Uterus (tissue), 4 donors: ENCODE measurements around the gene HPS1. TPM values are rescaled to one million over a fixed set of nuclear protein-coding genes. Genes with fewer than 3 reads are reported as not detected.
"Not testable (repeated sequence)": the region's sequence is repeated elsewhere in the genome, so short reads cannot be mapped to it uniquely, and the experiment has no call there.

Experiments used
- DNase-seq, 2 donors: peaks; one replicate each; pipeline ENCODE4 v3.0.0-alpha.2; 2019 to 2020
- H3K27ac ChIP-seq, 2 donors: fragments of 200-600 bp; sonication (generic); 1 replicate in 1 of 2; 2 replicates in 1 of 2; pipeline ENCODE4 v1.5.1; 2016 to 2018
- H3K27me3 ChIP-seq, 2 donors: fragments of 200-600 bp; sonication (generic); one replicate each; pipeline ENCODE4 v1.5.1; 2018 to 2019; ENCODE audit warnings: control low read depth in 1 of 2
- H3K36me3 ChIP-seq, 2 donors: fragments of 200-600 bp; sonication (generic); one replicate each; pipeline ENCODE4 v1.5.1; 2019; ENCODE audit warnings: control low read depth in 1 of 2
- H3K4me1 ChIP-seq, 2 donors: fragments of 200-600 bp; sonication (generic); one replicate each; pipeline ENCODE4 v1.5.1; 2018 to 2019; ENCODE audit warnings: control low read depth in 1 of 2
- H3K4me3 ChIP-seq, 2 donors: fragments of 200-600 bp; sonication (generic); 1 replicate in 1 of 2; 2 replicates in 1 of 2; pipeline ENCODE4 v1.5.1; 2018 to 2019; ENCODE audit warnings: mild to moderate bottlenecking in 1 of 2
- H3K9me3 ChIP-seq, 2 donors: fragments of 200-600 bp; sonication (generic); one replicate each; pipeline ENCODE4 v1.5.1; 2019; ENCODE audit warnings: control low read depth in 1 of 2
- CTCF ChIP-seq, 4 experiments: fragments of 200-600 bp in 2 of 4; fragments of 450-650 bp in 2 of 4; sonication (generic) in 2 of 4; IDR thresholded peaks; one replicate each; pipeline ENCODE4 v1.5.1; 2016 to 2019; ENCODE audit warnings: antibody characterized with exemption in 4 of 4, mild to moderate bottlenecking in 2 of 4, moderate library complexity in 1 of 4
- POLR2A ChIP-seq, 2 donors: fragments of 450-650 bp; IDR thresholded peaks; one replicate each; pipeline ENCODE4 v1.6.1; 2016; ENCODE audit warnings: antibody characterized with exemption in 2 of 2, mild to moderate bottlenecking in 1 of 2, moderate library complexity in 1 of 2
- intact Hi-C: fragments of 100-400 bp; cut with DNase I; formaldehyde crosslinking; loops from one replicate; pipeline ENCODE4 v1.15.1; 2023; ENCODE audit warnings: low total_unique reads
- total RNA-seq, 4 donors: library from RNA; depleted of rRNA in 3 of 4; stranded (reverse); fragments of >200 nt in 3 of 4; gene quantifications; one replicate each; pipeline versions ENCODE4 v1.1.0 to v1.2.4, GENCODE V29; 2014 to 2023
- donor health status: DM: yes; HTN: yes; CAD: no.

The HPS1 gene
- total RNA-seq, 4 donors from 2014 or later, result 16.1 to 60.1 (median 38.8) TPM

GRCh38 chr10:98384531-98385133 is 62.1 kb downstream of the HPS1 start:
- no peaks in the 10 kb centered on the region for H3K9me3 ChIP-seq
- no peak overlapping the region for H3K27ac ChIP-seq
- H3K4me1 ChIP-seq, result no peaks in the 10 kb centered on the region
- no peak overlapping the region for H3K4me3 ChIP-seq
- TF ChIP-seq CTCF (IDR thresholded peaks at IDR 0.05) (no peak), POLR2A (IDR thresholded peaks at IDR 0.05) (no peak)
- intact Hi-C loops, result no loop called here
- no peak for DNase-seq
- no peaks in the 10 kb centered on the region for H3K36me3 ChIP-seq
- no peaks in the 10 kb centered on the region for H3K27me3 ChIP-seq

GRCh38 chr10:98383869-98384268 is 62.9 kb downstream of the HPS1 start:
- no peak for DNase-seq
- no peaks in the 10 kb centered on the region for H3K9me3 ChIP-seq
- H3K27ac ChIP-seq, result no peak overlapping the region
- no peak for TF ChIP-seq POLR2A (IDR thresholded peaks at IDR 0.05)
- TF ChIP-seq CTCF (IDR thresholded peaks at IDR 0.05), result no peak
- intact Hi-C loops, result no loop called here
- no peaks in the 10 kb centered on the region for H3K36me3 ChIP-seq
- no peaks in the 10 kb centered on the region for H3K27me3 ChIP-seq
- H3K4me1 ChIP-seq, result no peaks in the 10 kb centered on the region
- H3K4me3 ChIP-seq, result no peak overlapping the region

- H3K27ac ChIP-seq, DNase-seq, H3K4me1 ChIP-seq, H3K36me3 ChIP-seq, H3K9me3 ChIP-seq, intact Hi-C loops, H3K27me3 ChIP-seq, H3K4me3 ChIP-seq: not testable (repeated sequence)
Observed at GRCh38 chr10:98383134-98383667, 63.5 kb downstream of the HPS1 start.

GRCh38 chr10:98382691-98383101 is 64.0 kb downstream of the HPS1 start:
- Histone ChIP-seq H3K36me3 (no peaks in the 10 kb centered on the region), H3K9me3 (no peaks in the 10 kb centered on the region), H3K4me3 (no peak overlapping the region), H3K4me1 (no peaks in the 10 kb centered on the region), H3K27me3 (no peaks in the 10 kb centered on the region), H3K27ac (no peak overlapping the region)
- DNase-seq, result no peak
- TF ChIP-seq POLR2A (IDR thresholded peaks at IDR 0.05), result no peak
- no peak for TF ChIP-seq CTCF (IDR thresholded peaks at IDR 0.05)
- intact Hi-C loops, result no loop called here

- no peak for DNase-seq
- no peak for TF ChIP-seq POLR2A (IDR thresholded peaks at IDR 0.05)
- no peak for TF ChIP-seq CTCF (IDR thresholded peaks at IDR 0.05)
- Histone ChIP-seq H3K9me3 (no peaks in the 10 kb centered on the region), H3K4me3 (no peak overlapping the region), H3K27ac (no peak overlapping the region), H3K27me3 (no peaks in the 10 kb centered on the region), H3K4me1 (no peaks in the 10 kb centered on the region), H3K36me3 (no peaks in the 10 kb centered on the region)
- intact Hi-C loops, result no loop called here
Observed at GRCh38 chr10:98380493-98381339, 66.0 kb downstream of the HPS1 start.
